HepG2 (cell line): ENCODE measurements around the gene PSD4. TPM values are rescaled to one million over a fixed set of nuclear protein-coding genes. Genes with fewer than 3 reads are reported as not detected.

Source experiments
- FOXP1 ChIP-seq, 2 experiments: fragments of 450-650 bp in 1 of 2; IDR thresholded peaks; 2 replicates each; pipeline ENCODE4 v1.6.1; 2017 to 2018; ENCODE audit warnings: antibody characterized with exemption in 1 of 2
- GLI4 ChIP-seq: sonication (generic); formaldehyde crosslinking; IDR thresholded peaks from 2 replicates; pipeline ENCODE4 v1.5.1; 2020; ENCODE audit warnings: missing genetic modification reagents, mild to moderate bottlenecking, moderate library complexity, borderline replicate concordance
- HNF4G ChIP-seq, 2 experiments: sonication (generic) in 1 of 2; formaldehyde crosslinking in 1 of 2; IDR thresholded peaks; 2 replicates each; pipeline versions ENCODE4 v1.4.0 to v1.6.1; 2011 to 2020; ENCODE audit warnings: borderline replicate concordance in 2 of 2, low read depth in 2 of 2, mild to moderate bottlenecking in 2 of 2, low read length in 1 of 2, missing genetic modification reagents in 1 of 2, moderate library complexity in 1 of 2
- KAT8 ChIP-seq: IDR thresholded peaks from 2 replicates; pipeline ENCODE4 v1.6.1; 2016; ENCODE audit warnings: missing genetic modification reagents, missing compliant biosample characterization
- KMT2A ChIP-seq: sonication (generic); formaldehyde crosslinking; IDR thresholded peaks from 2 replicates; pipeline ENCODE4 v1.4.0; 2020; ENCODE audit warnings: missing genetic modification reagents
- NPAS2 ChIP-seq: sonication (generic); formaldehyde crosslinking; IDR thresholded peaks from 2 replicates; pipeline ENCODE4 v1.8.0; 2022; ENCODE audit warnings: mild to moderate bottlenecking, missing genetic modification reagents, borderline replicate concordance
- RBM39 ChIP-seq: fragments of 200-400 bp; formaldehyde crosslinking; IDR thresholded peaks from one replicate; pipeline ENCODE4 v1.6.1; 2018; ENCODE audit warnings: antibody characterized with exemption, mild to moderate bottlenecking, low read depth, low read length; ENCODE audit not compliant: poor library complexity, severe bottlenecking
- SUZ12 ChIP-seq: fragments of 150-350 bp; IDR thresholded peaks from 2 replicates; pipeline ENCODE4 v1.6.1; 2014; ENCODE audit warnings: low read depth, low read length
- TCF7 ChIP-seq: sonication (generic); IDR thresholded peaks from 2 replicates; pipeline ENCODE4 v1.6.1; 2016; ENCODE audit warnings: antibody characterized with exemption, low read depth
- ZFP37 ChIP-seq: sonication (generic); formaldehyde crosslinking; IDR thresholded peaks from 2 replicates; pipeline ENCODE4 v1.4.0; 2020; ENCODE audit warnings: missing genetic modification reagents, borderline replicate concordance
- ZIK1 ChIP-seq: sonication (generic); formaldehyde crosslinking; IDR thresholded peaks from 2 replicates; pipeline ENCODE4 v1.5.0; 2020; ENCODE audit warnings: mild to moderate bottlenecking, low read depth, missing genetic modification reagents, borderline replicate concordance
- ZNF205 ChIP-seq: IDR thresholded peaks from 2 replicates; pipeline ENCODE4 v1.6.1; 2018; ENCODE audit warnings: missing biosample characterization, missing genetic modification reagents
- ZNF230 ChIP-seq: sonication (generic); formaldehyde crosslinking; IDR thresholded peaks from 2 replicates; pipeline ENCODE4 v1.4.0; 2020; ENCODE audit warnings: mild to moderate bottlenecking, missing genetic modification reagents
- ZNF552 ChIP-seq: sonication (generic); formaldehyde crosslinking; IDR thresholded peaks from 2 replicates; pipeline ENCODE4 v1.9.0; 2022; ENCODE audit warnings: missing genetic modification reagents, mild to moderate bottlenecking, borderline replicate concordance
- ZNF564 ChIP-seq: sonication (generic); formaldehyde crosslinking; IDR thresholded peaks from 2 replicates; pipeline ENCODE4 v1.8.1; 2023; ENCODE audit warnings: mild to moderate bottlenecking, missing genetic modification reagents
- polyA plus RNA-seq, 8 experiments: library from polyadenylated mRNA; depleted of rRNA in 3 of 8; stranded (reverse) in 7 of 8; unstranded in 1 of 8; fragments of >200 nt; fragmentation: Illumina TruSeq in 4 of 8; extraction: Trizol in 4 of 8; gene quantifications; 2 replicates each; pipeline versions ENCODE4 v1.2.1 to v1.2.3, GENCODE V29; 2011 to 2016; ENCODE audit warnings: low read depth in 4 of 8, missing spikeins in 1 of 8, mixed read lengths in 1 of 8; ENCODE audit not compliant: insufficient read depth in 1 of 8
- total RNA-seq, 5 experiments: library from RNA; depleted of rRNA; stranded (reverse); fragments of >200 nt; fragmentation: Illumina TruSeq; extraction: Trizol; gene quantifications; 2 replicates each; pipeline ENCODE4 v1.2.3, GENCODE V29; 2016; ENCODE audit warnings: low read depth in 1 of 5
- TF ChIP-seq, protein P1 (sequence below): sonication (generic); formaldehyde crosslinking; IDR thresholded peaks from 2 replicates; pipeline ENCODE4 v1.8.1; 2022; ENCODE audit warnings: low read depth, mild to moderate bottlenecking, missing genetic modification reagents
- TF ChIP-seq, protein P2 (sequence below): IDR thresholded peaks from 2 replicates; pipeline ENCODE4 v1.6.1; 2016; ENCODE audit warnings: mild to moderate bottlenecking, missing biosample characterization, missing genetic modification reagents
- TF ChIP-seq, protein P3 (sequence below): sonication (generic); formaldehyde crosslinking; IDR thresholded peaks from 2 replicates; pipeline ENCODE4 v1.5.0; 2020; ENCODE audit warnings: missing genetic modification reagents
- TF ChIP-seq, protein P4 (sequence below): fragments of 450-650 bp; IDR thresholded peaks from 2 replicates; pipeline ENCODE4 v1.6.1; 2016
- TF ChIP-seq, protein P5 (sequence below): sonication (generic); formaldehyde crosslinking; IDR thresholded peaks from 2 replicates; pipeline ENCODE4 v1.4.0; 2020; ENCODE audit warnings: missing genetic modification reagents, borderline replicate concordance

Gene PSD4
- total and polyA plus RNA-seq, 2 of the 13 experiments (the other 11 are each of a cell fraction or from before 2014, with no cell fraction given): 5.8 to 9.4 TPM

DNA sequence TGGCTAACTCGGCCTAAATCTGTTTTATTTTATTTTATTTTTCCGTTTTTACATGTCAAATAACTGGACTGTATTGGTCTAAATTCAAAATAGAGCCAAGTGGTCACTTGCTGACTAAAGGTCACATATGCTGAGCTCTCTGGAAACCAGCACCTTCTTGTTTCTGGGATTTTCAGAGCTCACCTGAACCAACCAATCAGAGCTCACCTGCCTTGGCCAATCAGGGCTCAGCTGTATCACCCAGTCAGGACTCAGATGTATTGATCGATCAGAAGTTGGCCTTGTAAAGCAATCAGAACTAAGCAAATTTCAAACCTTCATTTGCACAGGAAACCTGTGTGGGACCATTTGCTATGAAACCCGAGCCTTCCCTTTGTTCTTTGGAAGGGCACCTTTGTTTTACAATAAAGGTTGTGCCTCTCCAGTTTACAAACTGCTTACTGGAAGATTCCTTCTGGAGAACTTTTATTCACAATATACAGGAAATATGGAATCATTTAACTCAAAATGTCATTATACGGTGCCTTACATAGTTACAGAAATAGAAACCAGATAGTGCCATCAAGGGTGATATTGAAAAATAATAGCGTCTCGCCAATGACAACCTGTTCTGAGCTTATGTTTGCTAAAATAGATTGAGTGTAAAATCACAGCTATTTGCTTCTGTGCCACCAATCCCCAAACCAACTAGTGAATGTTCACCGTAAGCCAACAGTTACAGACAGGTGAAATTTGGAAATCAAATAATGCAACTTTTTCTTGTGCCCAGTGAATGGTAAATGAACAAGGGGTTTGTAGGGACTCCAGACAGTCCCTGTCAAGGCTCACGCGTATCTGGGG lies 17.3 kb upstream of the PSD4 start (continued):
- TF ChIP-seq, protein P1, sequence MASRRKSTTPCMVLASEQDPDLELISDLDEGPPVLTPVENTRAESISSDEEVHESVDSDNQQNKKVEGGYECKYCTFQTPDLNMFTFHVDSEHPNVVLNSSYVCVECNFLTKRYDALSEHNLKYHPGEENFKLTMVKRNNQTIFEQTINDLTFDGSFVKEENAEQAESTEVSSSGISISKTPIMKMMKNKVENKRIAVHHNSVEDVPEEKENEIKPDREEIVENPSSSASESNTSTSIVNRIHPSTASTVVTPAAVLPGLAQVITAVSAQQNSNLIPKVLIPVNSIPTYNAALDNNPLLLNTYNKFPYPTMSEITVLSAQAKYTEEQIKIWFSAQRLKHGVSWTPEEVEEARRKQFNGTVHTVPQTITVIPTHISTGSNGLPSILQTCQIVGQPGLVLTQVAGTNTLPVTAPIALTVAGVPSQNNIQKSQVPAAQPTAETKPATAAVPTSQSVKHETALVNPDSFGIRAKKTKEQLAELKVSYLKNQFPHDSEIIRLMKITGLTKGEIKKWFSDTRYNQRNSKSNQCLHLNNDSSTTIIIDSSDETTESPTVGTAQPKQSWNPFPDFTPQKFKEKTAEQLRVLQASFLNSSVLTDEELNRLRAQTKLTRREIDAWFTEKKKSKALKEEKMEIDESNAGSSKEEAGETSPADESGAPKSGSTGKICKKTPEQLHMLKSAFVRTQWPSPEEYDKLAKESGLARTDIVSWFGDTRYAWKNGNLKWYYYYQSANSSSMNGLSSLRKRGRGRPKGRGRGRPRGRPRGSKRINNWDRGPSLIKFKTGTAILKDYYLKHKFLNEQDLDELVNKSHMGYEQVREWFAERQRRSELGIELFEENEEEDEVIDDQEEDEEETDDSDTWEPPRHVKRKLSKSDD (CRISPR knock-in tag): no peak
- TF ChIP-seq, protein P2, sequence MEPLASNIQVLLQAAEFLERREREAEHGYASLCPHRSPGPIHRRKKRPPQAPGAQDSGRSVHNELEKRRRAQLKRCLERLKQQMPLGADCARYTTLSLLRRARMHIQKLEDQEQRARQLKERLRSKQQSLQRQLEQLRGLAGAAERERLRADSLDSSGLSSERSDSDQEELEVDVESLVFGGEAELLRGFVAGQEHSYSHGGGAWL (CRISPR knock-in tag): no peak
- TF ChIP-seq ZNF230 (CRISPR knock-in tag) (no peak; the same call in 1 of the 2 replicates), KMT2A (CRISPR knock-in tag) (no peak; the same call in 1 of the 2 replicates), ZNF564 (CRISPR knock-in tag) (0 out of 2 replicates have a peak, but pooled peaks have one; percentile 50), NPAS2 (CRISPR knock-in tag) (no peak), FOXP1 (IDR thresholded peaks at IDR 0.05) (no peak), FOXP1 (CRISPR knock-in tag; IDR thresholded peaks at IDR 0.05) (peak; percentile 68; the same call in 1 of the 2 replicates), ZNF205 (CRISPR knock-in tag) (peak; percentile 33; the same call in 1 of the 2 replicates), ZNF552 (CRISPR knock-in tag) (no peak), HNF4G (IDR thresholded peaks at IDR 0.05; ENCODE audit: borderline replicate concordance, low read depth, low read length) (peak; percentile 38; the same call in 1 of the 2 replicates), HNF4G (CRISPR knock-in tag; IDR thresholded peaks at IDR 0.05; ENCODE audit: borderline replicate concordance, low read depth) (no peak), RBM39 (no peak), ZFP37 (CRISPR knock-in tag) (no peak), ZIK1 (no peak), SUZ12 (no peak), GLI4 (CRISPR knock-in tag) (0 out of 2 replicates have a peak, but pooled peaks have one; percentile 66), KAT8 (CRISPR knock-in tag) (0 out of 2 replicates have a peak, but pooled peaks have one; percentile 20), TCF7 (peak; percentile 75)
- TF ChIP-seq, protein P3, sequence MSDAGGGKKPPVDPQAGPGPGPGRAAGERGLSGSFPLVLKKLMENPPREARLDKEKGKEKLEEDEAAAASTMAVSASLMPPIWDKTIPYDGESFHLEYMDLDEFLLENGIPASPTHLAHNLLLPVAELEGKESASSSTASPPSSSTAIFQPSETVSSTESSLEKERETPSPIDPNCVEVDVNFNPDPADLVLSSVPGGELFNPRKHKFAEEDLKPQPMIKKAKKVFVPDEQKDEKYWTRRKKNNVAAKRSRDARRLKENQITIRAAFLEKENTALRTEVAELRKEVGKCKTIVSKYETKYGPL (CRISPR knock-in tag): no peak
- TF ChIP-seq, protein P4, sequence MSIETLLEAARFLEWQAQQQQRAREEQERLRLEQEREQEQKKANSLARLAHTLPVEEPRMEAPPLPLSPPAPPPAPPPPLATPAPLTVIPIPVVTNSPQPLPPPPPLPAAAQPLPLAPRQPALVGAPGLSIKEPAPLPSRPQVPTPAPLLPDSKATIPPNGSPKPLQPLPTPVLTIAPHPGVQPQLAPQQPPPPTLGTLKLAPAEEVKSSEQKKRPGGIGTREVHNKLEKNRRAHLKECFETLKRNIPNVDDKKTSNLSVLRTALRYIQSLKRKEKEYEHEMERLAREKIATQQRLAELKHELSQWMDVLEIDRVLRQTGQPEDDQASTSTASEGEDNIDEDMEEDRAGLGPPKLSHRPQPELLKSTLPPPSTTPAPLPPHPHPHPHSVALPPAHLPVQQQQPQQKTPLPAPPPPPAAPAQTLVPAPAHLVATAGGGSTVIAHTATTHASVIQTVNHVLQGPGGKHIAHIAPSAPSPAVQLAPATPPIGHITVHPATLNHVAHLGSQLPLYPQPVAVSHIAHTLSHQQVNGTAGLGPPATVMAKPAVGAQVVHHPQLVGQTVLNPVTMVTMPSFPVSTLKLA: no peak
- TF ChIP-seq, protein P5, sequence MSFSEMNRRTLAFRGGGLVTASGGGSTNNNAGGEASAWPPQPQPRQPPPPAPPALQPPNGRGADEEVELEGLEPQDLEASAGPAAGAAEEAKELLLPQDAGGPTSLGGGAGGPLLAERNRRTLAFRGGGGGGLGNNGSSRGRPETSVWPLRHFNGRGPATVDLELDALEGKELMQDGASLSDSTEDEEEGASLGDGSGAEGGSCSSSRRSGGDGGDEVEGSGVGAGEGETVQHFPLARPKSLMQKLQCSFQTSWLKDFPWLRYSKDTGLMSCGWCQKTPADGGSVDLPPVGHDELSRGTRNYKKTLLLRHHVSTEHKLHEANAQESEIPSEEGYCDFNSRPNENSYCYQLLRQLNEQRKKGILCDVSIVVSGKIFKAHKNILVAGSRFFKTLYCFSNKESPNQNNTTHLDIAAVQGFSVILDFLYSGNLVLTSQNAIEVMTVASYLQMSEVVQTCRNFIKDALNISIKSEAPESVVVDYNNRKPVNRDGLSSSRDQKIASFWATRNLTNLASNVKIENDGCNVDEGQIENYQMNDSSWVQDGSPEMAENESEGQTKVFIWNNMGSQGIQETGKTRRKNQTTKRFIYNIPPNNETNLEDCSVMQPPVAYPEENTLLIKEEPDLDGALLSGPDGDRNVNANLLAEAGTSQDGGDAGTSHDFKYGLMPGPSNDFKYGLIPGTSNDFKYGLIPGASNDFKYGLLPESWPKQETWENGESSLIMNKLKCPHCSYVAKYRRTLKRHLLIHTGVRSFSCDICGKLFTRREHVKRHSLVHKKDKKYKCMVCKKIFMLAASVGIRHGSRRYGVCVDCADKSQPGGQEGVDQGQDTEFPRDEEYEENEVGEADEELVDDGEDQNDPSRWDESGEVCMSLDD (CRISPR knock-in tag): no peak
